ENCODE measurements around the gene TXNDC16.
A peak's percentile ranks its signal among the peaks of the same experiment; 100 is the strongest.

GRCh38 chr14:52527052-52527451 is 25.3 kb downstream of the TXNDC16 start:
- TF ChIP-seq CTCF (conservative IDR thresholded peaks at IDR 0.05; ENCODE audit: low read length) = peak; percentile 37
- TF ChIP-seq EZH2phosphoT487 (IDR thresholded peaks at IDR 0.05; ENCODE audit: borderline replicate concordance, low read depth, low read length) = no peak

Data from OCI-LY7 (cell line).